HG03439 (cell line): ENCODE measurements around the gene ZNF785.
"Not testable (repeated sequence)": the region's sequence is repeated elsewhere in the genome, so short reads cannot be mapped to it uniquely, and the experiment has no call there.

Source experiments
- ATAC-seq: cut with Tn5 transposase; IDR thresholded peaks from one replicate; pipeline ENCODE4 v1.9.1; 2021; ENCODE audit warnings: mild to moderate bottlenecking, moderate library complexity; ENCODE audit not compliant: unreplicated experiment

Gene ZNF785

GRCh38 chr16:30602616-30603277 is 17.2 kb upstream of the ZNF785 start:
- ATAC-seq = no peak

- ATAC-seq = no peak
These were observed 16.5 kb upstream of the ZNF785 start for GRCh38 chr16:30601966-30602365.

GRCh38 chr16:30600929-30601328 is 15.4 kb upstream of the ZNF785 start:
- ATAC-seq = no peak

GRCh38 chr16:30600215-30600614 is 14.7 kb upstream of the ZNF785 start:
- no peak for ATAC-seq

- no peak for ATAC-seq
These were observed 7.4 kb upstream of the ZNF785 start for GRCh38 chr16:30592871-30593270.

- ATAC-seq = not testable (repeated sequence)
These were observed 5.4 kb upstream of the ZNF785 start for GRCh38 chr16:30590869-30591268.

GRCh38 chr16:30589582-30589981 is 4.1 kb upstream of the ZNF785 start:
- not testable (repeated sequence) for ATAC-seq

- no peak for ATAC-seq
These were observed 3.2 kb upstream of the ZNF785 start for GRCh38 chr16:30588651-30589050.

- ATAC-seq = peak; percentile 19
These were observed 486 bp downstream of the ZNF785 start for GRCh38 chr16:30585022-30585399.

- no peak for ATAC-seq
These were observed 2.7 kb downstream of the ZNF785 start for GRCh38 chr16:30582611-30583340.

- no peak for ATAC-seq
These were observed 4.0 kb downstream of the ZNF785 start for GRCh38 chr16:30581457-30581856.

GRCh38 chr16:30574678-30575077 is 10.8 kb downstream of the ZNF785 start:
- ATAC-seq = no peak

- peak; percentile 70 for ATAC-seq
These were observed 13.8 kb downstream of the ZNF785 start, which contains the start of gene ZNF688 for GRCh38 chr16:30571445-30572322. ZNF688 (minus strand) TSS chr16:30571714; CDS start chr16:30571629, 85 bp downstream.

GRCh38 chr16:30570636-30571444 is 14.7 kb downstream of the ZNF785 start:
- ATAC-seq = no peak

- ATAC-seq = no peak
These were observed 15.5 kb downstream of the ZNF785 start for GRCh38 chr16:30569746-30570635.

- no peak for ATAC-seq
These were observed 16.2 kb downstream of the ZNF785 start for GRCh38 chr16:30569281-30569680.

- no peak for ATAC-seq
These were observed 17.4 kb downstream of the ZNF785 start for GRCh38 chr16:30567991-30568638.

GRCh38 chr16:30567160-30567990 is 18.1 kb downstream of the ZNF785 start:
- ATAC-seq = no peak
